ENCODE measurements around the gene PRUNE2. TPM values are rescaled to one million over a fixed set of nuclear protein-coding genes. Genes with fewer than 3 reads are reported as not detected.

PRUNE2 gene
- total RNA-seq, 1 donor from 2014 or later: 7.8 TPM

GRCh38 chr9:76921165-76921564, 15.3 kb upstream of the PRUNE2 start:
- no peaks in the 10 kb centered on the region for H3K9me3 ChIP-seq (ENCODE audit: control insufficient read depth in 3 of 3, low read length in 3 of 3)
- no peak overlapping the region for H3K4me3 ChIP-seq (ENCODE audit: low read length in 3 of 3)
- H3K9ac ChIP-seq (ENCODE audit: low read depth in 1 of 3, low read length in 3 of 3): no peak overlapping the region
- H3K27me3 ChIP-seq (ENCODE audit: control insufficient read depth in 3 of 3, insufficient read depth in 3 of 3, low read length in 3 of 3): no peaks in the 10 kb centered on the region
- no peak overlapping the region for H3K27ac ChIP-seq (ENCODE audit: low read depth, low read length)
- no peaks in the 10 kb centered on the region for H3K36me3 ChIP-seq (ENCODE audit: control insufficient read depth in 3 of 3, insufficient read depth in 3 of 3, low read length in 3 of 3)
- H3K4me1 ChIP-seq (ENCODE audit: control insufficient read depth in 3 of 3, insufficient read depth in 3 of 3, low read length in 3 of 3): no peaks in the 10 kb centered on the region

- Histone ChIP-seq H3K27me3 (ENCODE audit: control insufficient read depth in 3 of 3, insufficient read depth in 3 of 3, low read length in 3 of 3) (no peaks in the 10 kb centered on the region), H3K9me3 (ENCODE audit: control insufficient read depth in 3 of 3, low read length in 3 of 3) (no peaks in the 10 kb centered on the region), H3K9ac (ENCODE audit: low read depth in 1 of 3, low read length in 3 of 3) (no peak overlapping the region), H3K4me3 (ENCODE audit: low read length in 3 of 3) (no peak overlapping the region), H3K36me3 (ENCODE audit: control insufficient read depth in 3 of 3, insufficient read depth in 3 of 3, low read length in 3 of 3) (no peaks in the 10 kb centered on the region), H3K4me1 (ENCODE audit: control insufficient read depth in 3 of 3, insufficient read depth in 3 of 3, low read length in 3 of 3) (no peaks in the 10 kb centered on the region), H3K27ac (ENCODE audit: low read depth, low read length) (no peak overlapping the region)
Observed at GRCh38 chr9:76917299-76917698, 11.4 kb upstream of the PRUNE2 start.

GRCh38 chr9:76916231-76916630, 10.3 kb upstream of the PRUNE2 start:
- Histone ChIP-seq H3K36me3 (ENCODE audit: control insufficient read depth in 3 of 3, insufficient read depth in 3 of 3, low read length in 3 of 3) (no peaks in the 10 kb centered on the region), H3K27me3 (ENCODE audit: control insufficient read depth in 3 of 3, insufficient read depth in 3 of 3, low read length in 3 of 3) (no peaks in the 10 kb centered on the region), H3K9ac (ENCODE audit: low read depth in 1 of 3, low read length in 3 of 3) (no peak overlapping the region), H3K9me3 (ENCODE audit: control insufficient read depth in 3 of 3, low read length in 3 of 3) (no peaks in the 10 kb centered on the region), H3K27ac (ENCODE audit: low read depth, low read length) (no peak overlapping the region), H3K4me3 (ENCODE audit: low read length in 3 of 3) (no peak overlapping the region), H3K4me1 (ENCODE audit: control insufficient read depth in 3 of 3, insufficient read depth in 3 of 3, low read length in 3 of 3) (no peaks in the 10 kb centered on the region)

- no peaks in the 10 kb centered on the region for H3K9me3 ChIP-seq (ENCODE audit: control insufficient read depth in 3 of 3, low read length in 3 of 3)
- H3K4me1 ChIP-seq (ENCODE audit: control insufficient read depth in 3 of 3, insufficient read depth in 3 of 3, low read length in 3 of 3): no peaks in the 10 kb centered on the region
- H3K4me3 ChIP-seq (ENCODE audit: low read length in 3 of 3): no peak overlapping the region
- H3K9ac ChIP-seq (ENCODE audit: low read depth in 1 of 3, low read length in 3 of 3): no peak overlapping the region
- no peaks in the 10 kb centered on the region for H3K36me3 ChIP-seq (ENCODE audit: control insufficient read depth in 3 of 3, insufficient read depth in 3 of 3, low read length in 3 of 3)
- no peak overlapping the region for H3K27ac ChIP-seq (ENCODE audit: low read depth, low read length)
- no peaks in the 10 kb centered on the region for H3K27me3 ChIP-seq (ENCODE audit: control insufficient read depth in 3 of 3, insufficient read depth in 3 of 3, low read length in 3 of 3)
Observed at GRCh38 chr9:76913467-76913866, 7.6 kb upstream of the PRUNE2 start.

- H3K36me3 ChIP-seq (ENCODE audit: control insufficient read depth in 3 of 3, insufficient read depth in 3 of 3, low read length in 3 of 3): no peaks in the 10 kb centered on the region
Observed at GRCh38 chr9:76912636-76913275, 6.8 kb upstream of the PRUNE2 start.

GRCh38 chr9:76911971-76912370, 6.1 kb upstream of the PRUNE2 start:
- Histone ChIP-seq H3K27me3 (ENCODE audit: control insufficient read depth in 3 of 3, insufficient read depth in 3 of 3, low read length in 3 of 3) (no peaks in the 10 kb centered on the region), H3K9ac (ENCODE audit: low read depth in 1 of 3, low read length in 3 of 3) (no peak overlapping the region), H3K27ac (ENCODE audit: low read depth, low read length) (no peak overlapping the region), H3K4me1 (ENCODE audit: control insufficient read depth in 3 of 3, insufficient read depth in 3 of 3, low read length in 3 of 3) (no peaks in the 10 kb centered on the region), H3K9me3 (ENCODE audit: control insufficient read depth in 3 of 3, low read length in 3 of 3) (no peaks in the 10 kb centered on the region), H3K36me3 (ENCODE audit: control insufficient read depth in 3 of 3, insufficient read depth in 3 of 3, low read length in 3 of 3) (no peaks in the 10 kb centered on the region), H3K4me3 (ENCODE audit: low read length in 3 of 3) (no peak overlapping the region)

More at GRCh38 chr9:76912636-76913275, 6.8 kb upstream of the PRUNE2 start:
- H3K27ac ChIP-seq (ENCODE audit: low read depth, low read length): no peak overlapping the region
- H3K9me3 ChIP-seq (ENCODE audit: control insufficient read depth in 3 of 3, low read length in 3 of 3): no peaks in the 10 kb centered on the region
- H3K4me1 ChIP-seq (ENCODE audit: control insufficient read depth in 3 of 3, insufficient read depth in 3 of 3, low read length in 3 of 3): no peaks in the 10 kb centered on the region
- H3K9ac ChIP-seq (ENCODE audit: low read depth in 1 of 3, low read length in 3 of 3): no peak overlapping the region
- no peaks in the 10 kb centered on the region for H3K27me3 ChIP-seq (ENCODE audit: control insufficient read depth in 3 of 3, insufficient read depth in 3 of 3, low read length in 3 of 3)
- H3K4me3 ChIP-seq (ENCODE audit: low read length in 3 of 3): no peak overlapping the region

GRCh38 chr9:76910861-76911260, 4.9 kb upstream of the PRUNE2 start:
- Histone ChIP-seq H3K4me3 (ENCODE audit: low read length in 3 of 3) (no peak overlapping the region), H3K27ac (ENCODE audit: low read depth, low read length) (no peak overlapping the region), H3K9ac (ENCODE audit: low read depth in 1 of 3, low read length in 3 of 3) (no peak overlapping the region), H3K9me3 (ENCODE audit: control insufficient read depth in 3 of 3, low read length in 3 of 3) (no peaks in the 10 kb centered on the region), H3K4me1 (ENCODE audit: control insufficient read depth in 3 of 3, insufficient read depth in 3 of 3, low read length in 3 of 3) (peaks cover 0 to 1% (median under 1%) of the 10 kb centered on the region in 3 donors), H3K36me3 (ENCODE audit: control insufficient read depth in 3 of 3, insufficient read depth in 3 of 3, low read length in 3 of 3) (no peaks in the 10 kb centered on the region), H3K27me3 (ENCODE audit: control insufficient read depth in 3 of 3, insufficient read depth in 3 of 3, low read length in 3 of 3) (no peaks in the 10 kb centered on the region)

- H3K27ac ChIP-seq (ENCODE audit: low read depth, low read length): no peak overlapping the region
- H3K36me3 ChIP-seq (ENCODE audit: control insufficient read depth in 3 of 3, insufficient read depth in 3 of 3, low read length in 3 of 3): no peaks in the 10 kb centered on the region
- no peaks in the 10 kb centered on the region for H3K27me3 ChIP-seq (ENCODE audit: control insufficient read depth in 3 of 3, insufficient read depth in 3 of 3, low read length in 3 of 3)
- H3K9me3 ChIP-seq (ENCODE audit: control insufficient read depth in 3 of 3, low read length in 3 of 3): no peaks in the 10 kb centered on the region
- H3K4me1 ChIP-seq (ENCODE audit: control insufficient read depth in 3 of 3, insufficient read depth in 3 of 3, low read length in 3 of 3): peaks cover 11 to 23% (median 13%) of the 10 kb centered on the region in 3 donors
- H3K9ac ChIP-seq (ENCODE audit: low read depth in 1 of 3, low read length in 3 of 3): no peak overlapping the region
- H3K4me3 ChIP-seq (ENCODE audit: low read length in 3 of 3): peak overlapping the region in 1 of 3 donors; percentile 62
Observed at GRCh38 chr9:76906647-76906975, 697 bp upstream of the PRUNE2 start.

GRCh38 chr9:76904661-76905457, 1.1 kb downstream of the PRUNE2 start:
- Histone ChIP-seq H3K27ac (ENCODE audit: low read depth, low read length) (no peak overlapping the region), H3K36me3 (ENCODE audit: control insufficient read depth in 3 of 3, insufficient read depth in 3 of 3, low read length in 3 of 3) (no peaks in the 10 kb centered on the region), H3K9me3 (ENCODE audit: control insufficient read depth in 3 of 3, low read length in 3 of 3) (no peaks in the 10 kb centered on the region), H3K27me3 (ENCODE audit: control insufficient read depth in 3 of 3, insufficient read depth in 3 of 3, low read length in 3 of 3) (no peaks in the 10 kb centered on the region), H3K9ac (ENCODE audit: low read depth in 1 of 3, low read length in 3 of 3) (peak overlapping the region; percentile 59 to 81 (median 74)), H3K4me3 (ENCODE audit: low read length in 3 of 3) (peak overlapping the region; percentile 59 to 77 (median 62)), H3K4me1 (ENCODE audit: control insufficient read depth in 3 of 3, insufficient read depth in 3 of 3, low read length in 3 of 3) (peaks cover 11 to 25% (median 13%) of the 10 kb centered on the region in 3 donors)

GRCh38 chr9:76902395-76902794, 3.5 kb downstream of the PRUNE2 start:
- Histone ChIP-seq H3K9me3 (ENCODE audit: control insufficient read depth in 3 of 3, low read length in 3 of 3) (no peaks in the 10 kb centered on the region), H3K27ac (ENCODE audit: low read depth, low read length) (no peak overlapping the region), H3K27me3 (ENCODE audit: control insufficient read depth in 3 of 3, insufficient read depth in 3 of 3, low read length in 3 of 3) (peaks cover 0 to 8% (median 4%) of the 10 kb centered on the region in 3 donors), H3K36me3 (ENCODE audit: control insufficient read depth in 3 of 3, insufficient read depth in 3 of 3, low read length in 3 of 3) (no peaks in the 10 kb centered on the region), H3K4me3 (ENCODE audit: low read length in 3 of 3) (no peak overlapping the region), H3K9ac (ENCODE audit: low read depth in 1 of 3, low read length in 3 of 3) (no peak overlapping the region), H3K4me1 (ENCODE audit: control insufficient read depth in 3 of 3, insufficient read depth in 3 of 3, low read length in 3 of 3) (peaks cover 11 to 25% (median 17%) of the 10 kb centered on the region in 3 donors)

Data from skeletal muscle tissue (tissue), 4 donors.